CD14-positive monocyte (primary cell): ENCODE measurements around the gene CFAP20DC. TPM values are rescaled to one million over a fixed set of nuclear protein-coding genes. Genes with fewer than 3 reads are reported as not detected.

Experiments used
- DNase-seq, 3 donors: peaks; one replicate each; pipeline ENCODE4 v3.0.0-alpha.2; 2011 to 2022
- H2AFZ ChIP-seq: 2 replicates; pipeline ENCODE4 v1.6.0; 2012; ENCODE audit warnings: mild to moderate bottlenecking, low read depth, low read length, inconsistent platforms; ENCODE audit not compliant: insufficient read depth, poor library complexity, severe bottlenecking
- H3K27ac ChIP-seq, 2 donors: 1 replicate in 1 of 2; 2 replicates in 1 of 2; pipeline ENCODE4 v1.5.1; 2012 to 2013; ENCODE audit warnings: low read length in 2 of 2, control low read depth in 1 of 2, inconsistent platforms in 1 of 2, low read depth in 1 of 2, mild to moderate bottlenecking in 1 of 2
- H3K27me3 ChIP-seq, 2 donors: one replicate each; pipeline versions ENCODE4 v1.6.0 to v1.6.1; 2011 to 2013; ENCODE audit warnings: low read length in 2 of 2; ENCODE audit not compliant: control insufficient read depth in 2 of 2, insufficient read depth in 2 of 2
- H3K36me3 ChIP-seq, 2 donors: replicated peaks in 1 of 2; 1 replicate in 1 of 2; 2 replicates in 1 of 2; pipeline versions ENCODE4 v1.5.1 to v1.6.1; 2012 to 2013; ENCODE audit warnings: low read length in 2 of 2, control low read depth in 1 of 2, inconsistent platforms in 1 of 2, mild to moderate bottlenecking in 1 of 2; ENCODE audit not compliant: insufficient read depth in 2 of 2, control insufficient read depth in 1 of 2
- H3K4me1 ChIP-seq, 2 donors: 1 replicate in 1 of 2; 2 replicates in 1 of 2; pipeline versions ENCODE4 v1.5.1 to v1.6.1; 2012 to 2013; ENCODE audit warnings: low read length in 2 of 2, control low read depth in 1 of 2, inconsistent platforms in 1 of 2, mild to moderate bottlenecking in 1 of 2, moderate library complexity in 1 of 2; ENCODE audit not compliant: insufficient read depth in 2 of 2, control insufficient read depth in 1 of 2
- H3K4me2 ChIP-seq: replicated peaks from 2 replicates; pipeline ENCODE3; 2012; ENCODE audit warnings: low read length, moderate library complexity, mild to moderate bottlenecking; ENCODE audit not compliant: poor library complexity, severe bottlenecking; ENCODE audit errors: extremely low read depth
- H3K4me3 ChIP-seq, 3 experiments: fragments of 200-600 bp in 1 of 3; sonication (generic) in 1 of 3; replicated peaks in 1 of 3; 1 replicate in 2 of 3; 2 replicates in 1 of 3; pipeline ENCODE4 v1.5.1; 2011 to 2013; ENCODE audit warnings: low read length in 3 of 3, mild to moderate bottlenecking in 3 of 3, control low read depth in 2 of 3, low read depth in 2 of 3, inconsistent platforms in 1 of 3, moderate library complexity in 1 of 3
- H3K79me2 ChIP-seq: 2 replicates; pipeline ENCODE4 v1.6.0; 2012; ENCODE audit warnings: mild to moderate bottlenecking, control low read depth, inconsistent platforms, low read length, moderate library complexity; ENCODE audit not compliant: insufficient read depth
- H3K9ac ChIP-seq: 2 replicates; pipeline ENCODE4 v1.6.0; 2017; ENCODE audit warnings: low read length, mild to moderate bottlenecking; ENCODE audit not compliant: insufficient read depth, poor library complexity, severe bottlenecking
- H3K9me3 ChIP-seq, 2 donors: replicated peaks in 1 of 2; 1 replicate in 1 of 2; 2 replicates in 1 of 2; pipeline versions ENCODE4 v1.5.1 to v1.6.1; 2012 to 2013; ENCODE audit warnings: low read length in 2 of 2, control low read depth in 1 of 2; ENCODE audit not compliant: control insufficient read depth in 1 of 2, insufficient read depth in 1 of 2
- H4K20me1 ChIP-seq: 2 replicates; pipeline ENCODE4 v1.6.0; 2012; ENCODE audit warnings: mild to moderate bottlenecking, low read length, control low read depth, moderate library complexity; ENCODE audit not compliant: insufficient read depth
- H3K27ac Mint-ChIP-seq, 7 donors: one replicate each; pipeline ENCODE4 v1.8.0; 2020; ENCODE audit warnings: mild to moderate bottlenecking in 7 of 7, mixed read lengths in 7 of 7, moderate library complexity in 6 of 7, inconsistent platforms in 2 of 7
- H3K27me3 Mint-ChIP-seq, 3 donors: one replicate each; pipeline ENCODE4 v1.8.0; 2021 to 2022; ENCODE audit warnings: low read depth in 3 of 3, mild to moderate bottlenecking in 3 of 3, mixed read lengths in 3 of 3, moderate library complexity in 3 of 3, inconsistent platforms in 1 of 3
- H3K36me3 Mint-ChIP-seq, 2 donors: one replicate each; pipeline ENCODE4 v1.8.0; 2020; ENCODE audit warnings: mixed read lengths in 2 of 2, inconsistent platforms in 1 of 2, mild to moderate bottlenecking in 1 of 2
- H3K4me1 Mint-ChIP-seq: one replicate; pipeline ENCODE4 v1.8.0; 2020; ENCODE audit warnings: mild to moderate bottlenecking, mixed read lengths
- H3K4me3 Mint-ChIP-seq, 2 donors: one replicate each; pipeline ENCODE4 v1.8.0; 2020; ENCODE audit warnings: mild to moderate bottlenecking in 2 of 2, mixed read lengths in 2 of 2, moderate library complexity in 1 of 2
- H3K9me3 Mint-ChIP-seq, 7 donors: one replicate each; pipeline ENCODE4 v1.8.0; 2020 to 2022; ENCODE audit warnings: mixed read lengths in 7 of 7, mild to moderate bottlenecking in 6 of 7, moderate library complexity in 6 of 7, inconsistent platforms in 2 of 7
- WGBS: methylation state at CpG from one replicate; pipeline ENCODE4 v1.1.5; 2013; ENCODE audit warnings: missing lambda C conversion rate; ENCODE audit not compliant: insufficient coverage; 5-methylcytosine and 5-hydroxymethylcytosine counted together
- intact Hi-C, 2 donors: fragments of 100-400 bp; cut with micrococcal nuclease; formaldehyde crosslinking; loops; one replicate each; pipeline versions ENCODE4 v1.15.0 to v1.15.1; 2023
- polyA plus RNA-seq, 3 donors: library from polyadenylated mRNA; depleted of rRNA in 1 of 3; unstranded in 2 of 3; stranded (reverse) in 1 of 3; fragments of 300-500 nt in 2 of 3; fragments of >200 nt in 1 of 3; fragmentation: Illumina TruSeq in 2 of 3; gene quantifications; 1 replicate in 2 of 3; 2 replicates in 1 of 3; pipeline ENCODE4 v1.2.3, GENCODE V29; 2012 to 2021
- TF ChIP-seq, protein P1 (sequence below): fragments of 200-600 bp; IDR thresholded peaks from one replicate; pipeline ENCODE4 v1.8.0; 2022; ENCODE audit warnings: antibody characterized with exemption, mild to moderate bottlenecking

Gene CFAP20DC
- polyA plus RNA-seq, 3 donors: not detected

DNA sequence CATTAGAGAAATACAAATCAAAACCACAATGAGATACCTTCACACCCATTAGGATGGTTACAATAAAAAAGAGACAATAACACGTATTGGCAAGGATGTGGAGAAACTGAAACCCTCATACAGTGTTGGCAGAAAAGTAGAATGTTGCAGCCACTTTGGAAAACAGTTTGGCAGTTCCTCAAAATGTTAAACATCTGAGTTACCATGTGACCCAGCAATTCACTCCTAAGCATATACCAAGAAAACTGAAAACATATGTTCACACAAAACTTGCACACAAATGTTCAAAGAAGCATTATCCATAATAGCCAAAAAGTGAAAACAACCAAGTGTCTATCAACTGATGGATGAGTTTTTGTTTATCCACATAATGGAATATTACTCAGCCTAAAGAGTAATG lies 216.3 kb downstream of the CFAP20DC start:
- DNase-seq: no peak
- no peak overlapping the region for H3K9ac ChIP-seq
- TF ChIP-seq, protein P1, sequence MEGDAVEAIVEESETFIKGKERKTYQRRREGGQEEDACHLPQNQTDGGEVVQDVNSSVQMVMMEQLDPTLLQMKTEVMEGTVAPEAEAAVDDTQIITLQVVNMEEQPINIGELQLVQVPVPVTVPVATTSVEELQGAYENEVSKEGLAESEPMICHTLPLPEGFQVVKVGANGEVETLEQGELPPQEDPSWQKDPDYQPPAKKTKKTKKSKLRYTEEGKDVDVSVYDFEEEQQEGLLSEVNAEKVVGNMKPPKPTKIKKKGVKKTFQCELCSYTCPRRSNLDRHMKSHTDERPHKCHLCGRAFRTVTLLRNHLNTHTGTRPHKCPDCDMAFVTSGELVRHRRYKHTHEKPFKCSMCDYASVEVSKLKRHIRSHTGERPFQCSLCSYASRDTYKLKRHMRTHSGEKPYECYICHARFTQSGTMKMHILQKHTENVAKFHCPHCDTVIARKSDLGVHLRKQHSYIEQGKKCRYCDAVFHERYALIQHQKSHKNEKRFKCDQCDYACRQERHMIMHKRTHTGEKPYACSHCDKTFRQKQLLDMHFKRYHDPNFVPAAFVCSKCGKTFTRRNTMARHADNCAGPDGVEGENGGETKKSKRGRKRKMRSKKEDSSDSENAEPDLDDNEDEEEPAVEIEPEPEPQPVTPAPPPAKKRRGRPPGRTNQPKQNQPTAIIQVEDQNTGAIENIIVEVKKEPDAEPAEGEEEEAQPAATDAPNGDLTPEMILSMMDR: no peak
- Mint-ChIP-seq H3K27me3 (peaks cover 0 to 2% (median 1%) of the 10 kb centered on the region in 3 donors), H3K9me3 (peaks cover 0 to 2% (median 0%) of the 10 kb centered on the region in 7 donors), H3K27ac (no peak overlapping the region), H3K36me3 (no peaks in the 10 kb centered on the region), H3K4me1 (no peaks in the 10 kb centered on the region), H3K4me3 (no peak overlapping the region)
- no peaks in the 10 kb centered on the region for H3K36me3 ChIP-seq
- H3K9me3 ChIP-seq: no peaks in the 10 kb centered on the region
- intact Hi-C loops: no loop called here
- H3K27me3 ChIP-seq: no peaks in the 10 kb centered on the region
- WGBS: no CpG with 5 or more reads among the region's 1 CpG
- H3K79me2 ChIP-seq: no peaks in the 10 kb centered on the region
- H3K27ac ChIP-seq: no peak overlapping the region
- no peak overlapping the region for H3K4me2 ChIP-seq
- no peak overlapping the region for H3K4me3 ChIP-seq
- H4K20me1 ChIP-seq: no peaks in the 10 kb centered on the region
- no peak overlapping the region for H2AFZ ChIP-seq
- no peaks in the 10 kb centered on the region for H3K4me1 ChIP-seq

DNA sequence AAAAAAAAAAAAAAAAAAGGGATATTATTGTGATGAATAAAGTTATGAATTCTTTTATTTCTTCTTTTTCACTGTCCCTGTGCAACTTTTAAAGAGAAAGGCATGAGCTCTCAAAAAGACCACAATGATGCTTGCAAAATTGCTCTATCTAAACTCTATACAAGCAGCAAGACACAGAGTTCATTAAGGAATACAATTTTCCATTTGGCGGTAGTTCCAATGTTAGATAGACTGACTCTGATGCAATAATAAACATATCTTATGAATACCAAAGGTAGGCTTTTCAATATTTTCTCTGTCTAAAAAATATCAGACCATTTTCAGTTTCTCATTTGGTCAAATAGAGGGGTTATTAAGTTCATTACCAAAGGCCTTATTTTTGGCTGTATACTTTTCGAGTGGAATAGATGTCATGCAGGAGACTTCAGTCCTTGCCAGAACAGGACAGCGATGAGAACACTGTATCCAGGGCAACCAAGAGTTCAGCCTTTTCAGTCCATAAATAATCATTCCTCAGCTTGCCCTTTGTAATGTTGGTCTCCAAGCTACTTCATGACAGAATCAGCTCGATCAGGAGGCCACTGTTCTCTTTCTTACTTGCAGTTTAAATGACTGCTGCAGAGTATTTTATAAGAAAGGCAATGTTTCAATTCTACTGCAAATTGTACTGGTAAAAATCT lies 220.4 kb downstream of the CFAP20DC start:
- no peak overlapping the region for H3K4me3 ChIP-seq
- H2AFZ ChIP-seq: no peak overlapping the region
- no peaks in the 10 kb centered on the region for H3K9me3 ChIP-seq
- TF ChIP-seq, protein P1: no peak
- no peak overlapping the region for H3K9ac ChIP-seq
- H4K20me1 ChIP-seq: no peaks in the 10 kb centered on the region
- no peaks in the 10 kb centered on the region for H3K27me3 ChIP-seq
- no peak for DNase-seq
- peaks cover 0 to 2% (median 0%) of the 10 kb centered on the region in 7 donors for H3K9me3 Mint-ChIP-seq
- no CpG with 5 or more reads among the region's 4 CpGs for WGBS
- H3K4me1 Mint-ChIP-seq: no peaks in the 10 kb centered on the region
- no peaks in the 10 kb centered on the region for H3K36me3 Mint-ChIP-seq
- H3K27ac ChIP-seq: no peak overlapping the region
- no peaks in the 10 kb centered on the region for H3K36me3 ChIP-seq
- H3K27ac Mint-ChIP-seq: no peak overlapping the region
- no peak overlapping the region for H3K4me2 ChIP-seq
- no peaks in the 10 kb centered on the region for H3K79me2 ChIP-seq
- H3K27me3 Mint-ChIP-seq: peaks cover 0 to 2% (median 1%) of the 10 kb centered on the region in 3 donors
- no peak overlapping the region for H3K4me3 Mint-ChIP-seq
- H3K4me1 ChIP-seq: no peaks in the 10 kb centered on the region
- intact Hi-C loops: no loop called here
